GM12801 (cell line): ENCODE measurements around the gene CCDC92B.

Experiments
- CTCF ChIP-seq: IDR thresholded peaks from one replicate; pipeline ENCODE4 v1.5.1; 2011; ENCODE audit warnings: control low read depth; ENCODE audit not compliant: insufficient read length; ENCODE audit errors: extremely low read depth

CCDC92B gene

GRCh38 chr17:2713881-2714280 is 35.6 kb downstream of the CCDC92B start:
- TF ChIP-seq CTCF = no peak

- TF ChIP-seq CTCF = no peak
Observed at GRCh38 chr17:2712300-2713043, 37.0 kb downstream of the CCDC92B start.

GRCh38 chr17:2711608-2712299 is 37.7 kb downstream of the CCDC92B start, which contains the start of gene CLUH:
CLUH (minus strand) TSS chr17:2711764; CDS start chr17:2711661, 103 bp downstream.
- TF ChIP-seq CTCF = no peak

GRCh38 chr17:2710803-2711607 is 38.4 kb downstream of the CCDC92B start:
- no peak for TF ChIP-seq CTCF

GRCh38 chr17:2710071-2710802 is 39.2 kb downstream of the CCDC92B start:
- no peak for TF ChIP-seq CTCF

- no peak for TF ChIP-seq CTCF
Observed at GRCh38 chr17:2709183-2709661, 40.2 kb downstream of the CCDC92B start.
